Vagina (tissue), 2 donors: Measurements from ENCODE around the gene HYAL2. TPM values are rescaled to one million over a fixed set of nuclear protein-coding genes. Genes with fewer than 3 reads are reported as not detected.
A peak's percentile ranks its signal among the peaks of the same experiment; 100 is the strongest.

Experiments
- DNase-seq, 2 donors: peaks; one replicate each; pipeline ENCODE4 v3.0.0-alpha.2; 2017; ENCODE audit errors: extremely low spot score in 2 of 2
- H3K27ac ChIP-seq: fragments of 200-600 bp; sonication (generic); one replicate; pipeline ENCODE4 v1.5.1; 2019
- H3K27me3 ChIP-seq: fragments of 200-600 bp; sonication (generic); one replicate; pipeline ENCODE4 v1.5.1; 2019
- H3K36me3 ChIP-seq, 2 donors: fragments of 200-600 bp; sonication (generic); one replicate each; pipeline ENCODE4 v1.5.1; 2017 to 2019
- H3K4me1 ChIP-seq: fragments of 200-600 bp; sonication (generic); one replicate; pipeline ENCODE4 v1.5.1; 2019
- H3K4me3 ChIP-seq, 2 donors: fragments of 200-600 bp; sonication (generic); 1 replicate in 1 of 2; 2 replicates in 1 of 2; pipeline ENCODE4 v1.5.1; 2016 to 2019
- H3K9me3 ChIP-seq: fragments of 200-600 bp; sonication (generic); one replicate; pipeline ENCODE4 v1.5.1; 2019
- POLR2A ChIP-seq, 2 donors: fragments of 450-650 bp; IDR thresholded peaks; one replicate each; pipeline ENCODE4 v1.6.1; 2017; ENCODE audit warnings: antibody characterized with exemption in 2 of 2, mild to moderate bottlenecking in 2 of 2, moderate library complexity in 2 of 2
- POLR2AphosphoS5 ChIP-seq, 2 donors: sonication (generic); formaldehyde crosslinking; IDR thresholded peaks; one replicate each; pipeline ENCODE4 v1.9.0; 2017; ENCODE audit warnings: antibody characterized with exemption in 2 of 2, mild to moderate bottlenecking in 2 of 2, low read depth in 1 of 2; ENCODE audit not compliant: insufficient read depth in 1 of 2
- intact Hi-C: fragments of 100-400 bp; cut with DNase I; formaldehyde crosslinking; loops from one replicate; pipeline ENCODE4 v1.15.1; 2023
- total RNA-seq: library from RNA; depleted of rRNA; stranded (reverse); fragments of >200 nt; gene quantifications from one replicate; pipeline ENCODE4 v1.2.3, GENCODE V29; 2016
- TF ChIP-seq, protein P1 (sequence below), 3 experiments: fragments of 450-650 bp in 2 of 3; fragments of 200-600 bp in 1 of 3; sonication (generic) in 1 of 3; IDR thresholded peaks; one replicate each; pipeline ENCODE4 v1.5.1; 2017 to 2019; ENCODE audit warnings: antibody characterized with exemption in 3 of 3, mild to moderate bottlenecking in 2 of 3, moderate library complexity in 2 of 3

The HYAL2 gene
- total RNA-seq, 1 donor from 2014 or later = 173 TPM

DNA sequence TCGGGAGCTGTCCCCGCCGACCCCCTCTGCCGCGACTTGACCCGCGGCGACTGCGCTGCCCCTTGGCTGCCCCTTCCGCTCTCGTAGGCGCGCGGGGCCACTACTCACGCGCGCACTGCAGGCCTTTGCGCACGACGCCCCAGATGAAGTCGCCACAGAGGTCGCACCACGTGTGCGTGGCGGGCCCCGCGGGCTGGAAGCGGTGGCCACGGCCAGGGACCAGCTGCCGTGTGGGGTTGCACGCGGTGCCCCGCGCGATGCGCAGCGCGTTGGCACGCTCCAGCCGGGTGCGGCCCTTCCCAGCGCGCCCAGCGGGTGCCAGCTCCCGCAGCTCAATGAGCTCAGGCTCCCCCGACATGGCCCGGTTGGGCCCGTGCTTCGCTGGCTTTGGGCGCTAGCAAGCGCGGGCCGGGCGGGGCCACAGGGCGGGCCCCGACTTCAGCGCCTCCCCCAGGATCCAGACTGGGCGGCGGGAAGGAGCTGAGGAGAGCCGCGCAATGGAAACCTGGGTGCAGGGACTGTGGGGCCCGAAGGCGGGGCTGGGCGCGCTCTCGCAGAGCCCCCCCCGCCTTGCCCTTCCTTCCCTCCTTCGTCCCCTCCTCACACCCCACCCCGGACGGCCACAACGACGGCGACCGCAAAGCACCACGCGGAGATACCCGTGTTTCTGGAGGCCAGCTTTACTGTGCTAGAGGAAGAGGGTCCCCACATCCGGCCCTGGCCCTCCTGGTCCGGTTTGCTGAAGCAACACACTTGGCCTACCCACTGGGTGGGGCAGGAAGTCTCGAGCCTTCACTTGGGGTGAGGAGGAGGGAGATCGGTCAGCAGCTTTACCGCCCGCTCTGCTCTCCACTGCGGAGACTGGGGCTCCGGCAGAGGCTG is 18.1 kb upstream of the HYAL2 start, which contains the start of gene RASSF1:
RASSF1 (minus strand) TSS at position 389 of the 882 bp plus-strand sequence; CDS start at position 358, 31 bp downstream.
- Histone ChIP-seq H3K27ac (peak within 1 kb of the TSS; percentile 99), H3K36me3 (no peaks in the 10 kb centered on the region), H3K27me3 (no peaks in the 10 kb centered on the region), H3K4me3 (peak within 1 kb of the TSS; percentile 51 to 60), H3K4me1 (peaks cover 61% of the 10 kb centered on the region), H3K9me3 (no peaks in the 10 kb centered on the region)
- DNase-seq = no peak
- intact Hi-C loops = no loop called here
- TF ChIP-seq POLR2A (IDR thresholded peaks at IDR 0.05) (peak in 1 of 2 donors; percentile 69), POLR2AphosphoS5 (IDR thresholded peaks at IDR 0.05; ENCODE audit: insufficient read depth in 1 of 2, low read depth in 1 of 2) (peak; percentile 11 to 79)
- TF ChIP-seq, protein P1, sequence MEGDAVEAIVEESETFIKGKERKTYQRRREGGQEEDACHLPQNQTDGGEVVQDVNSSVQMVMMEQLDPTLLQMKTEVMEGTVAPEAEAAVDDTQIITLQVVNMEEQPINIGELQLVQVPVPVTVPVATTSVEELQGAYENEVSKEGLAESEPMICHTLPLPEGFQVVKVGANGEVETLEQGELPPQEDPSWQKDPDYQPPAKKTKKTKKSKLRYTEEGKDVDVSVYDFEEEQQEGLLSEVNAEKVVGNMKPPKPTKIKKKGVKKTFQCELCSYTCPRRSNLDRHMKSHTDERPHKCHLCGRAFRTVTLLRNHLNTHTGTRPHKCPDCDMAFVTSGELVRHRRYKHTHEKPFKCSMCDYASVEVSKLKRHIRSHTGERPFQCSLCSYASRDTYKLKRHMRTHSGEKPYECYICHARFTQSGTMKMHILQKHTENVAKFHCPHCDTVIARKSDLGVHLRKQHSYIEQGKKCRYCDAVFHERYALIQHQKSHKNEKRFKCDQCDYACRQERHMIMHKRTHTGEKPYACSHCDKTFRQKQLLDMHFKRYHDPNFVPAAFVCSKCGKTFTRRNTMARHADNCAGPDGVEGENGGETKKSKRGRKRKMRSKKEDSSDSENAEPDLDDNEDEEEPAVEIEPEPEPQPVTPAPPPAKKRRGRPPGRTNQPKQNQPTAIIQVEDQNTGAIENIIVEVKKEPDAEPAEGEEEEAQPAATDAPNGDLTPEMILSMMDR (IDR thresholded peaks at IDR 0.05) = no peak

DNA sequence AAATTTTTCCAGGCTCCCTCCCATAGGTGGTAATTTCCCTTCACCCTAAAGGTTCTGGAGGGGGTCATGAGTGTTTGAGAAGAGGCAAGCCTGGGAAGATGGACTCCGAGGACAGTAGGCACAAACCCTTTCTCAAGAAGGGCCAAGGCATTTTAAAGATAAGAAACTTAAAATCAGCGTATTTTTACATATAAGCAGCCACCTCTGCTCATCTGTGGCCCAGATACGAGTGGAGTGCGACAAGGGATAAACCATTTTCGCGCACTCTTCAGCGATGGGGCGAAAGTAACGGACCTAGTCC is 17.6 kb upstream of the HYAL2 start:
- H3K27ac ChIP-seq = peak overlapping the region; percentile 99
- H3K9me3 ChIP-seq = no peaks in the 10 kb centered on the region
- intact Hi-C loops = no loop called here
- peak overlapping the region; percentile 51 to 60 for H3K4me3 ChIP-seq
- no peaks in the 10 kb centered on the region for H3K27me3 ChIP-seq
- no peaks in the 10 kb centered on the region for H3K36me3 ChIP-seq
- TF ChIP-seq, protein P1 (IDR thresholded peaks at IDR 0.05) = no peak
- TF ChIP-seq POLR2AphosphoS5 (IDR thresholded peaks at IDR 0.05; ENCODE audit: insufficient read depth in 1 of 2, low read depth in 1 of 2) = no peak
- TF ChIP-seq POLR2A (IDR thresholded peaks at IDR 0.05) = no peak
- no peak for DNase-seq
- peaks cover 61% of the 10 kb centered on the region for H3K4me1 ChIP-seq

DNA sequence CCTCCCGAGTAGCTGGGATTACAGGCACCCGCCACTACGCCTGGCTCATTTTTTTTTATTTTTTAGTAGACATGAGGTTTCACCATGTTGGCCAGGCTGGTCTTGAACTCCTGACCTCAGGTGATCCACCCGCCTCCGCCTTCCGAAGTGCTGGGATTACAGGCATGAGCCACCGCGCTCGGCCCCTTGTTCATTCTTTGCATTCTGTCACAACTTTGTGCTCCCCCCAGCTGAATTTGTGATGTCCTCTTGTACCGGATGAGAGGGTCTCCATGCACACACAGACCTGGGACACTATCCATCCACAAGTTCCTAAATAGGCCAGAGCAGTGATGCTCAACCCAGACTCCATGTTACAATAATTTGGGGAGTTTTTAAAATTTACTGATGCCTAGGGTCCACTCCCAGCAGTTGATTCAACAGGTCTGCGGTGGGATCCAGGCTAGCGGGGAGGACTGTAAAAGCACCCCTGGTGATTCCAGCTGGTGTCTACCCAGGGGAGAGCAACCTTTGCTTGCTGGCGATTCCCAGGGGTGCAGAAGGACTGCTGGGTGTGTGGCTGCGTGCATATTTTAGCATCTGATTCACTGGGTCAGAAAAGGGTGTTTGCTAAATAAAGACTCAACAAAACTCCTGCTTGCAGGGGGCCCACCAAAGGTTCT is 17.1 kb upstream of the HYAL2 start:
- Histone ChIP-seq H3K27ac (peak overlapping the region; percentile 99), H3K9me3 (no peaks in the 10 kb centered on the region), H3K4me1 (peaks cover 64% of the 10 kb centered on the region), H3K36me3 (no peaks in the 10 kb centered on the region), H3K4me3 (peak overlapping the region; percentile 51 to 60), H3K27me3 (no peaks in the 10 kb centered on the region)
- DNase-seq = no peak
- TF ChIP-seq POLR2AphosphoS5 (IDR thresholded peaks at IDR 0.05; ENCODE audit: insufficient read depth in 1 of 2, low read depth in 1 of 2) (no peak), POLR2A (IDR thresholded peaks at IDR 0.05) (no peak)
- TF ChIP-seq, protein P1 (IDR thresholded peaks at IDR 0.05) = no peak
- intact Hi-C loops = no loop called here

DNA sequence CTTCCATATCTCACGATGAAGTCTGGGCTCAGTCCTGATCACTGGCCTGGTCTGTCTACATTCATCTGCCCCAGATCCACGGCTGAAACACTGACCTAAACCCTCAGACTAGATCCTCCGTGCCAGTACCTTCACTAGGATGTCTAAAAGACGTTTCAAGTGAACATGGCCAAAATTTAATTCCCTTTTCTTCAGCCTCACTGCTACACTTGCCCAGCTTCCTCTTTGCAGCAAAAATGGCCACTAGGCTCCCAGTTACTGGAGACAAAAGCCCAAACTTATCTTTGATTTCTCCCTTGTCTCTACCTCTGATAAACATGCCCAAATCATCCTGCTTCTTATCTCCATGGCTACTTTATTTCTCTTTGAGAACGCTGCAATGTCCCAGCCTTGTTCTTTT is 16.4 kb upstream of the HYAL2 start:
- H3K27ac ChIP-seq = peak overlapping the region; percentile 99
- no peak for DNase-seq
- H3K4me1 ChIP-seq = peaks cover 70% of the 10 kb centered on the region
- no peaks in the 10 kb centered on the region for H3K27me3 ChIP-seq
- H3K36me3 ChIP-seq = no peaks in the 10 kb centered on the region
- H3K9me3 ChIP-seq = no peaks in the 10 kb centered on the region
- TF ChIP-seq POLR2AphosphoS5 (IDR thresholded peaks at IDR 0.05; ENCODE audit: insufficient read depth in 1 of 2, low read depth in 1 of 2) (no peak), POLR2A (IDR thresholded peaks at IDR 0.05) (no peak)
- TF ChIP-seq, protein P1 (IDR thresholded peaks at IDR 0.05) = no peak
- peak overlapping the region in 1 of 2 donors; percentile 92 for H3K4me3 ChIP-seq
- intact Hi-C loops = no loop called here
